Neuron (in vitro differentiated cells): ENCODE data around the gene DPEP2.
"Not testable (repeated sequence)": the region's sequence is repeated elsewhere in the genome, so short reads cannot be mapped to it uniquely, and the experiment has no call there.

Source experiments
- H2AFZ ChIP-seq: one replicate; pipeline ENCODE4 v1.6.1; 2013; ENCODE audit warnings: low read depth, mild to moderate bottlenecking, inconsistent platforms, low read length, moderate library complexity
- H3K27me3 ChIP-seq: one replicate; pipeline ENCODE4 v1.6.1; 2013; ENCODE audit warnings: low read length; ENCODE audit not compliant: insufficient read depth
- H3K36me3 ChIP-seq: one replicate; pipeline ENCODE4 v1.6.1; 2013; ENCODE audit warnings: low read length; ENCODE audit not compliant: insufficient read depth
- H3K4me1 ChIP-seq: one replicate; pipeline ENCODE4 v1.6.1; 2013; ENCODE audit warnings: low read length; ENCODE audit not compliant: insufficient read depth
- H3K4me3 ChIP-seq: 2 replicates; pipeline ENCODE4 v1.5.1; 2013; ENCODE audit warnings: mild to moderate bottlenecking, low read length, moderate library complexity
- H3K9me3 ChIP-seq: one replicate; pipeline ENCODE4 v1.6.1; 2013; ENCODE audit warnings: low read length

The DPEP2 gene

DNA sequence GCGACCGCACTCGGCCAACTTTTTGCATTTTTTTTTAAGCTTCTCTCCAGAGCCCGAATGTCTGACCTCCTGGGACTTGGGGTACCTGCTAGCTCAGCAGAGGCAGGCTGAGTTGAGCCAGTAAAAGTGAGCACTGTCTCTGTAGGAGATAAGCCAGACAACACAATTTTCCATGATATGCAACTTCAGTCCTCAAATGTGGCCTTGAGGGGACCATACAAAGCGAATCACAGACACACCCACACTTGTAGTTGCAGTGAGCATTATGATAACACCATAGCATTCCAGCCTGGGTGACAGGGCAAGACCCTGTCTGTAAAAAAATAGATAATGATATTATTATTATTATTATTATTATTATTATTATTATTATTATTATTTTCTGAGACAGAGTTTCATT is 2.6 kb downstream of the DPEP2 start:
- Histone ChIP-seq H3K27me3 (no peaks in the 10 kb centered on the region), H3K36me3 (no peaks in the 10 kb centered on the region), H3K9me3 (no peaks in the 10 kb centered on the region), H3K4me3 (no peak overlapping the region), H2AFZ (no peak overlapping the region), H3K4me1 (peaks cover 3% of the 10 kb centered on the region)

DNA sequence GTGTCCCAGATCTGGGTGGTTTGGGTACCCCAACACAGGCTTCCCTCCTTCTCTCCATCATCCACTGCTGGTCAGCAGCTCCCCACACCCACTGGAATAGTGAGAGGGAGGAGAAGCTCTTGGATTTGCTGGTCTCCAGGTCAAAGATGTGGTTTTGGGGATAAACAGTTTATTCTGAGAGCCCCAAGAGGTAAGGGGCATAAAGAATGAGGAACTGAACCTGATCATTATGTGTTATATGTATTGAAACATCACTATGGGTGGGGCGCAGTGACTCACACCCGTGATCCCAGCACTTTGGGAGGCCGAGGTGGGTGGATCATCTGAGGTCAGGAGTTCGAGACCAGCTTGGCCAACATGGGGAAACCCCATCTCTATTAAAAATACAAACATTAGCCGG is 3.9 kb downstream of the DPEP2 start:
- H3K27me3 ChIP-seq, result peaks cover 6% of the 10 kb centered on the region
- H3K9me3 ChIP-seq, result no peaks in the 10 kb centered on the region
- no peak overlapping the region for H3K4me3 ChIP-seq
- H3K4me1 ChIP-seq, result peaks cover 3% of the 10 kb centered on the region
- H3K36me3 ChIP-seq, result no peaks in the 10 kb centered on the region
- no peak overlapping the region for H2AFZ ChIP-seq

DNA sequence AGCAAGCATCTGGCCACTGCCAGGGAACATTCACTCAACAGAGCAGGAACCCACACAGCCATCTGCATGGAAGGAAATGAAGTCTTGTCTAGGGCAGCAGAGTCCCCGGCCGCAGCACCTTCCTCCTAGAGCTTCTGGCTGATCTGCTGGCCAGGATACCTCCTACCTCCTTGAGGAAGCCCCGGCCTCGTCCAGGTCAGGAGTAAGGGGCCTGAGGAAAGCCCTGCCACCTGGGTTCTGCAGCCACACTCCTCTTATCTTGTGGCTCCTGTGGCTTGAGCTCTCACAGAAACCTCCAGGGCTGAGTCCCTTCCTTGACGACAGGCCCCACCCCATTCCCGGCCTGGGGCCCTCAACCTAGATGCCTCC is 5.3 kb downstream of the DPEP2 start:
- H2AFZ ChIP-seq, H3K36me3 ChIP-seq, H3K4me3 ChIP-seq, H3K4me1 ChIP-seq, H3K9me3 ChIP-seq: not testable (repeated sequence)
- H3K27me3 ChIP-seq, result peaks cover 12% of the 10 kb centered on the region

- H3K4me3 ChIP-seq, result no peak overlapping the region
- no peaks in the 10 kb centered on the region for H3K9me3 ChIP-seq
- H3K36me3 ChIP-seq, result no peaks in the 10 kb centered on the region
- peak overlapping the region; percentile 82 for H2AFZ ChIP-seq
- H3K4me1 ChIP-seq, result peaks cover 3% of the 10 kb centered on the region
- H3K27me3 ChIP-seq, result peaks cover 12% of the 10 kb centered on the region
These were observed 5.9 kb downstream of the DPEP2 start for GRCh38 chr16:67993207-67994039.

GRCh38 chr16:67992661-67993206 is 6.5 kb downstream of the DPEP2 start:
- no peak overlapping the region for H3K4me3 ChIP-seq
- no peaks in the 10 kb centered on the region for H3K9me3 ChIP-seq
- peaks cover 3% of the 10 kb centered on the region for H3K4me1 ChIP-seq
- no peaks in the 10 kb centered on the region for H3K36me3 ChIP-seq
- H2AFZ ChIP-seq, result peak overlapping the region; percentile 82
- peaks cover 12% of the 10 kb centered on the region for H3K27me3 ChIP-seq

DNA sequence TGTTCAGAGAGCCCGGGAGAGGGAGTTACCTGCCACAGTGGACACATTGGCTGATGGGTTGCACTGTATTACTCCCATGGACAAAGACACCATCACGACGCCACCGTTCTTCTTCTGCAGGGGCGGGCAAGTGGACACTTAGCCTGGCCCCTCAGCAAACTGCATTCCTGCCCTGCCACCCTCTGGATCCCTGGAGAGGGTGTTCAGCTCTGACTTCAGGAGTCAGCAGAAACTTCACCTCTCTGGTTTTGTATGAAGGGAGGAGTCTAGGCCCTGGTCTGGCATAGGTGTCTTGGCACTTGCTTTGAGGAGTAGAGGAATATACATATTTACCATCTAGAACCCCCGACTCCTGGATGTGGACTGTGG is 9.3 kb downstream of the DPEP2 start:
- Histone ChIP-seq H3K27me3 (peaks cover 12% of the 10 kb centered on the region), H3K4me1 (peaks cover 3% of the 10 kb centered on the region), H2AFZ (no peak overlapping the region), H3K9me3 (no peaks in the 10 kb centered on the region), H3K4me3 (no peak overlapping the region), H3K36me3 (no peaks in the 10 kb centered on the region)

DNA sequence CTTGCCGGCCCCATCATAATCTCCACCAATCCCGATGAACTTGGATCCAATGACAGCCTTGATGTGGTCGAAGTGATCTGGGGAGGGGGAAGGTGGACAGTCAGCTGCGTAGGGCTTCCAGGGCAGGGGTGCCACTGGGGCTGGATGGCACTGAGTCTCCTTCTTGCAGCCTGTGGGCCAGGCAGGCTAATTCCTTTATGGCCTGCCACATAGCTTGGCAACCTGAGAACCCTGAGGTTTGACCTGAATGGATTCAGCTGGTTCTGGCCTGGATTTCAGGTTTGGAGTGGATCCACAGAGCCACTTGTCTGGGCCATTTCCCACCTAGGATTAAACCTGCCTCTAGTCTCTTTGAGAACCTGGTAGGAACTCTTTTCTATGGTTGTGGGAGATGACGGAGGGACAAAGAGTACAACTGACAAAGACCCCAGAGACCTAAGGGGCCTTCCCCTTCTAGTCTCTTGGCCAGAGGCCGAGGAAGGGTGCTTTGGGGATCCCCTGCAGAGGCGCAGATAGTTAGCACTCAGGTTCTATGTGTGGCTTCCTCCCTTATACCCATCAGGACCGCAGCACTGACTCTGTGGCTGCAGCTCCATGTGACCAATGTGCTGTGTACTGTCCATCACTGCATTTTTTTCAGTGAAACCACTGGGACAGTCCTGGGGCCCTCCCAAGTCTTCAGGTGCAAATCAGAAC is 9.8 kb downstream of the DPEP2 start:
- no peak overlapping the region for H3K4me3 ChIP-seq
- H3K27me3 ChIP-seq, result peaks cover 12% of the 10 kb centered on the region
- no peaks in the 10 kb centered on the region for H3K9me3 ChIP-seq
- no peaks in the 10 kb centered on the region for H3K36me3 ChIP-seq
- H3K4me1 ChIP-seq, result peaks cover 3% of the 10 kb centered on the region
- H2AFZ ChIP-seq, result no peak overlapping the region

- H2AFZ ChIP-seq, result no peak overlapping the region
- H3K36me3 ChIP-seq, result no peaks in the 10 kb centered on the region
- H3K4me3 ChIP-seq, result no peak overlapping the region
- H3K27me3 ChIP-seq, result peaks cover 12% of the 10 kb centered on the region
- H3K4me1 ChIP-seq, result peaks cover 3% of the 10 kb centered on the region
- H3K9me3 ChIP-seq, result no peaks in the 10 kb centered on the region
These were observed 10.6 kb downstream of the DPEP2 start for GRCh38 chr16:67988675-67989074.

DNA sequence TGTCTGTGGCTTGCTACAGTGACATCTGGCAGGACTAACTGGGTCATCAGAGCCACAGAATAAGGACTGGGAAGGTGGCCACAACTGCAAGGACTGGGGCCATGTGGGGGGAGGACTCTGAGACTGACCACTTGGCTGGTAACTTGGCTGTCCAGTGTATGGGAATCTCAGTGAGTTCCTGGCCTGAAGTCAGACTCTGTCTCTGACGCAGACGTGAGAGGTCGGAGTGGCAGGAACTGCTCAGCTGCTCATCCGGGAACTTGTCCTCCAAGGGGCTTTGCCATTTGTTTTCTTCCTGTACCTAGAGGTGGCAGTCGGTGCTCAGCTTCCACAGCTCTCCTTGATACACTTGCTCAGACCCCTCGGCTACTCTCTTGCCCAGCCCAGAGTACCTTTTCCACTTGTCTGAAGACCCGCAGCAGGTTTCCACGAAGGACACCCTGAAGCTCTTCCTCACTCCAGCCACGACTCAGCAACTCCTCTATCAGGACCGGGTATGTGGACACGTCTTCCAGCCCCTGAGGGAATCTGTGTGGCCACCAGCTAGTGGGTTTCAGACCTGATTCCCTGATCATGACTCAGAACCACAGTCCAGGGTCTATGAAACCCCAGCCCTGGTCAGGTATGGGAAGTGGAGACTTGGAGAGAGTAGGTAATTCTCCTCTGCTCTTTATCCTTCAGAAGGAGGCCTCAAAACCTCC is 11.7 kb downstream of the DPEP2 start:
- Histone ChIP-seq H3K27me3 (peaks cover 12% of the 10 kb centered on the region), H3K4me1 (no peaks in the 10 kb centered on the region), H3K36me3 (no peaks in the 10 kb centered on the region), H3K4me3 (no peak overlapping the region), H2AFZ (no peak overlapping the region), H3K9me3 (no peaks in the 10 kb centered on the region)

DNA sequence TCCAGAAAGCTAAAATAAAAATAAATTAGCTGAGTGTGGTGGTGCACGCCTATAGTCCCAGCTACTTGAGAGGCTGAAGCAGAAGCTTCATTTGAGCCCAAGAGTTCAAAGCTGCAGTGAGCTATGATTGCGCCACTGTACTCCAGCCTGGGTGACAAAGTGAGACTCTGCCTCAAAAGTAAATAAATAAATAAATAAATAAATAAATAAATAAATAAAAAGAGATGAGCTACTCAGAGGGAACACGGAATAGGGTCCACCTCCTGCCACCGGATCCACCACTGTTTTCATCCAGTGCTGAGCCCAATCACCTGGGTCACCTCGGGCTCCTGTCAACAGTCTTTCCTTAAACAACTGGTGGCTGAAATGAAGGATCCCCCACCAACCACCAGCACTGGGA is 12.3 kb downstream of the DPEP2 start:
- Histone ChIP-seq H3K4me3 (no peak overlapping the region), H3K9me3 (no peaks in the 10 kb centered on the region), H3K27me3 (peaks cover 12% of the 10 kb centered on the region), H2AFZ (no peak overlapping the region), H3K36me3 (no peaks in the 10 kb centered on the region), H3K4me1 (no peaks in the 10 kb centered on the region)

DNA sequence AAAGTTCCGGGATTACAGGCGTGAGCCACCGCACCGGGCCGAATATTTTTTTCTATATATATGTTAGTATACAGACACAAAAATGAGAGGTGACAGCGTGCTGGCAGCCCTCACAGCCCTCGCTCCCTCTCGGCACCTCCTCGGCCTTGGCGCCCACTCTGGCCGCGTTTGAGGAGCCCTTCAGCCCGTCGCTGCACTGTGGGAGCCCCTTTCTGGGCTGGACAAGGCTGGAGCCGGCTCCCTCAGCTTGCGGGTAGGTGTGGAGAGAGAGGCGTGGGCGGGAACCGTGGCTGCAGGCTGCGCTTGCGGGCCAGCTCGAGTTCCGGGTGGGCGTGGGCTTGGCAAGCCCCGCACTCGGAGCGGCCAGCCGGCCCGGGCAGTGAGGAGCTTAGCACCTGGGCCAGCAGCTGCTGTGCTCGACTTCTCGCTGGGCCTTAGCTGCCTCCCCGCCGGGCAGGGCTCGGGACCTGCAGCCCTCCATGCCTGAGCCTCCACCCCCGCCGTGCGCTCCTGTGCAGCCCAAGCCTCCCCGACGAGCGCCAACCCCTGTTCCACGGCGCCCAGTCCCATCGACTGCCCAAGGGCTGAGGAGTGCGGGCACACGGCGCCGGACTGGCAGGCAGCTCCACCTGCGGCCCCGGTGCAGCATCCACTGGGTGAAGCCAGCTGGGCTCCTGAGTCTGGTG is 17.1 kb downstream of the DPEP2 start:
- H3K27me3 ChIP-seq, result peaks cover 2% of the 10 kb centered on the region
- H3K36me3 ChIP-seq, result no peaks in the 10 kb centered on the region
- no peaks in the 10 kb centered on the region for H3K4me1 ChIP-seq
- H2AFZ ChIP-seq, result no peak overlapping the region
- H3K4me3 ChIP-seq, result no peak overlapping the region
- H3K9me3 ChIP-seq, result peaks cover 2% of the 10 kb centered on the region

GRCh38 chr16:67979955-67980678 is 19.2 kb downstream of the DPEP2 start, which contains the start of gene DPEP3:
TSS of gene DPEP3 (minus strand) at chr16:67980499. CDS start at chr16:67980380, 119 bp downstream.
- no peaks in the 10 kb centered on the region for H3K36me3 ChIP-seq

More at GRCh38 chr16:67979955-67980678, 19.2 kb downstream of the DPEP2 start, which contains the start of gene DPEP3:
- Histone ChIP-seq H3K9me3 (peaks cover 2% of the 10 kb centered on the region), H3K27me3 (peaks cover 5% of the 10 kb centered on the region), H2AFZ (no peak within 1 kb of the TSS), H3K4me3 (no peak within 1 kb of the TSS), H3K4me1 (no peaks in the 10 kb centered on the region)
